Activated naive CD8-positive, alpha-beta T cell treated with anti-CD3 and anti-CD28 coated beads, Interleukin-2, amount 50 U/mL, for 16 hours (primary cell): ENCODE data around the gene MTERF4.

Experiments
- DNase-seq: peaks from one replicate; pipeline ENCODE4 v3.0.0-alpha.2; 2020; ENCODE audit warnings: low read depth, low spot score

MTERF4 gene

GRCh38 chr2:241088791-241089732 is 13.0 kb downstream of the MTERF4 start:
- DNase-seq: no peak

- DNase-seq: no peak
These were observed 13.7 kb downstream of the MTERF4 start for GRCh38 chr2:241088376-241088775.

- no peak for DNase-seq
These were observed 14.4 kb downstream of the MTERF4 start for GRCh38 chr2:241087420-241088268.

- DNase-seq: no peak
These were observed 17.1 kb downstream of the MTERF4 start for GRCh38 chr2:241084856-241085444.

GRCh38 chr2:241083091-241083415 is 19.0 kb downstream of the MTERF4 start:
- no peak for DNase-seq

GRCh38 chr2:241082341-241083090 is 19.6 kb downstream of the MTERF4 start:
- DNase-seq: no peak

GRCh38 chr2:241081643-241082340 is 20.3 kb downstream of the MTERF4 start:
- DNase-seq: no peak

GRCh38 chr2:241081190-241081642 is 20.9 kb downstream of the MTERF4 start:
- DNase-seq: no peak

- DNase-seq: no peak
These were observed 21.5 kb downstream of the MTERF4 start for GRCh38 chr2:241080405-241081189.

- no peak for DNase-seq
These were observed 27.1 kb downstream of the MTERF4 start for GRCh38 chr2:241074901-241075540.

GRCh38 chr2:241074065-241074818 is 27.8 kb downstream of the MTERF4 start:
- no peak for DNase-seq

GRCh38 chr2:241073166-241074064 is 28.7 kb downstream of the MTERF4 start:
- DNase-seq: no peak

GRCh38 chr2:241072553-241073165 is 29.4 kb downstream of the MTERF4 start:
- DNase-seq: no peak

- no peak for DNase-seq
These were observed 29.9 kb downstream of the MTERF4 start for GRCh38 chr2:241072151-241072550.

GRCh38 chr2:241071677-241072111 is 30.4 kb downstream of the MTERF4 start:
- no peak for DNase-seq

GRCh38 chr2:241070811-241071676 is 31.0 kb downstream of the MTERF4 start:
- DNase-seq: no peak
